Loucy (cell line): ENCODE measurements around the gene DLL4.

Experiments used
- H2AFZ ChIP-seq: fragments of 200-600 bp; sonication (generic); 2 replicates; pipeline ENCODE4 v1.6.0; 2016; ENCODE audit warnings: antibody characterized with exemption, mild to moderate bottlenecking, low read length, moderate library complexity
- H3F3A ChIP-seq: fragments of 200-600 bp; 2 replicates; pipeline ENCODE4 v1.6.0; 2016; ENCODE audit warnings: antibody characterized with exemption, low read depth, mild to moderate bottlenecking
- H3K27me3 ChIP-seq: fragments of 200-600 bp; sonication (generic); 2 replicates; pipeline ENCODE4 v1.6.1; 2014; ENCODE audit warnings: low read length, mild to moderate bottlenecking; ENCODE audit not compliant: insufficient read depth, poor library complexity, severe bottlenecking
- H3K36me3 ChIP-seq: fragments of 200-600 bp; sonication (generic); 2 replicates; pipeline ENCODE4 v1.6.1; 2016; ENCODE audit warnings: low read length; ENCODE audit not compliant: insufficient read depth
- H3K4me1 ChIP-seq: fragments of 200-600 bp; sonication (generic); 2 replicates; pipeline ENCODE4 v1.5.1; 2014; ENCODE audit warnings: low read length, mild to moderate bottlenecking; ENCODE audit not compliant: insufficient read depth, poor library complexity, severe bottlenecking
- H3K4me2 ChIP-seq: fragments of 200-600 bp; sonication (generic); 2 replicates; pipeline ENCODE4 v1.6.0; 2014; ENCODE audit warnings: antibody characterized with exemption, low read length, low read depth, mild to moderate bottlenecking; ENCODE audit not compliant: poor library complexity, severe bottlenecking
- H3K4me3 ChIP-seq: fragments of 200-600 bp; sonication (generic); 2 replicates; pipeline ENCODE4 v1.5.1; 2014; ENCODE audit warnings: low read length, mild to moderate bottlenecking, mixed read lengths; ENCODE audit not compliant: poor library complexity, severe bottlenecking
- H3K79me2 ChIP-seq: fragments of 200-600 bp; sonication (generic); 2 replicates; pipeline ENCODE4 v1.6.1; 2014; ENCODE audit warnings: low read length; ENCODE audit not compliant: insufficient read depth
- H3K9ac ChIP-seq: fragments of 200-600 bp; sonication (generic); 2 replicates; pipeline ENCODE4 v1.6.0; 2014; ENCODE audit warnings: mild to moderate bottlenecking, low read depth, low read length, moderate library complexity; ENCODE audit not compliant: poor library complexity, severe bottlenecking
- H3K9me2 ChIP-seq: fragments of 200-600 bp; sonication (generic); replicated peaks from 2 replicates; pipeline ENCODE4 v1.6.1; 2016; ENCODE audit warnings: low read depth, low read length, mixed read lengths
- H3K9me3 ChIP-seq: fragments of 200-600 bp; sonication (generic); 2 replicates; pipeline ENCODE4 v1.6.1; 2014; ENCODE audit warnings: mild to moderate bottlenecking, antibody characterized with exemption, low read length, low read depth; ENCODE audit not compliant: insufficient read depth
- H4K20me1 ChIP-seq: fragments of 200-600 bp; sonication (generic); 2 replicates; pipeline ENCODE4 v1.6.0; 2014; ENCODE audit warnings: antibody characterized with exemption, low read length, mild to moderate bottlenecking; ENCODE audit not compliant: insufficient read depth, poor library complexity, severe bottlenecking
- EZH2phosphoT487 ChIP-seq: fragments of 200-600 bp; IDR thresholded peaks from 2 replicates; pipeline ENCODE4 v1.6.1; 2018; ENCODE audit warnings: antibody characterized with exemption, mild to moderate bottlenecking, moderate library complexity, borderline replicate concordance
- TF ChIP-seq, protein P1 (sequence below): fragments of 200-600 bp; sonication (generic); conservative IDR thresholded peaks from 2 replicates; pipeline ENCODE4 v1.5.1; 2014; ENCODE audit warnings: mild to moderate bottlenecking, antibody characterized with exemption, low read length

DLL4 gene

DNA sequence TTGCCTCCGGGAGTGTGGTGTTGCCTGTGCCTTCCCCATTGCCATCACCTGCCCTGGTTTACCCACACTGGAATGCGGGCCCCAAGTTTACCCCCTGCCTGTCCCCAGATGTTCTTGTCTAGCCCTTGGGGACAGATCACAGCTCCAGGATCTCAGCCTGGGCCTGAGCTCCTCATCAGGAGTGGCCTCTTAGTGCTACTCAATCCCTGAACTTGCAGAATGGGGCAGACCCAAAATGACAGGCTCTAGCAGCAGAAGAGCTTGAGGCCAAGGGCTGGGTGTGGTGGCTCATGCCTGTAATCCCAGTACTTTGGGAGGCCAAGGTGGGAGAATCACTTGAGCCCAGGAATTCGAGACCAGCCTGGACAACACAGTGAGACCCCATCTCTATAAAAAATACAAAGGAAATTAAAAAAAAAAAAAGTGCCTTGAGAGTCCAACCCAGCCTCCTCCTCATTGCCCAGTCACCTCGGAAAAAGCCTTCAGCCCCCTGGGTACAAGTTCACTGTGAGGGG, 28.0 kb downstream of the DLL4 start:
- TF ChIP-seq, protein P1, sequence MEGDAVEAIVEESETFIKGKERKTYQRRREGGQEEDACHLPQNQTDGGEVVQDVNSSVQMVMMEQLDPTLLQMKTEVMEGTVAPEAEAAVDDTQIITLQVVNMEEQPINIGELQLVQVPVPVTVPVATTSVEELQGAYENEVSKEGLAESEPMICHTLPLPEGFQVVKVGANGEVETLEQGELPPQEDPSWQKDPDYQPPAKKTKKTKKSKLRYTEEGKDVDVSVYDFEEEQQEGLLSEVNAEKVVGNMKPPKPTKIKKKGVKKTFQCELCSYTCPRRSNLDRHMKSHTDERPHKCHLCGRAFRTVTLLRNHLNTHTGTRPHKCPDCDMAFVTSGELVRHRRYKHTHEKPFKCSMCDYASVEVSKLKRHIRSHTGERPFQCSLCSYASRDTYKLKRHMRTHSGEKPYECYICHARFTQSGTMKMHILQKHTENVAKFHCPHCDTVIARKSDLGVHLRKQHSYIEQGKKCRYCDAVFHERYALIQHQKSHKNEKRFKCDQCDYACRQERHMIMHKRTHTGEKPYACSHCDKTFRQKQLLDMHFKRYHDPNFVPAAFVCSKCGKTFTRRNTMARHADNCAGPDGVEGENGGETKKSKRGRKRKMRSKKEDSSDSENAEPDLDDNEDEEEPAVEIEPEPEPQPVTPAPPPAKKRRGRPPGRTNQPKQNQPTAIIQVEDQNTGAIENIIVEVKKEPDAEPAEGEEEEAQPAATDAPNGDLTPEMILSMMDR: no peak
- TF ChIP-seq EZH2phosphoT487: no peak
- Histone ChIP-seq H3K4me2 (no peak overlapping the region), H3F3A (no peaks in the 10 kb centered on the region), H3K9ac (no peak overlapping the region), H3K9me3 (no peaks in the 10 kb centered on the region), H3K4me1 (no peaks in the 10 kb centered on the region), H3K9me2 (no peaks in the 10 kb centered on the region), H3K27me3 (no peaks in the 10 kb centered on the region), H4K20me1 (no peaks in the 10 kb centered on the region), H3K36me3 (no peaks in the 10 kb centered on the region), H3K4me3 (no peak overlapping the region), H2AFZ (no peak overlapping the region), H3K79me2 (no peaks in the 10 kb centered on the region)

DNA sequence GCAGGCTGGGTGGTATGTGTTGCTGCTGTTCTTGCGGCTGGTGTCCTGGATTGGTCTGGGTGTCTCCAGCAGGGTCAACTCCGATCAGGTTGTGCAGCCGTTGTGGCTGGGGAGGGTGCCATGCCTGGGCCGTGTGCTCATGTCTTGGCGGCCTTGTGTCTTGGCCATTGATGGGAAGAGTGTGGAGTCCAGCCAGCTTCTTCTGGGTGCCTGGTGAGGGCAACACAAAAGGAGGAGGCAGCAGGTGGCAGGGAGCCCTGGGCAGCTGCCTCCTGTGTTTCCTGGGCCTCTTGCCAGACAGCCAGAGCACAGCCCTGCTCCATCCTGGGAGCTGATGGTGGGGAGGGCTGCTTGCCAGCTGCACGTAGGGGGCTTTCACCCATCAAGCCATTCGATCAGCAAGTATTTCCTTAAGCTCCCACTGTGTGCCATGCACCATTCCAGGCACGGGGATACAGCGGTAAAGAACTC, 28.5 kb downstream of the DLL4 start:
- H3K4me1 ChIP-seq: no peaks in the 10 kb centered on the region
- H3F3A ChIP-seq: no peaks in the 10 kb centered on the region
- H2AFZ ChIP-seq: no peak overlapping the region
- H3K4me3 ChIP-seq: no peak overlapping the region
- H3K9ac ChIP-seq: no peak overlapping the region
- H3K27me3 ChIP-seq: no peaks in the 10 kb centered on the region
- TF ChIP-seq, protein P1: no peak
- no peak for TF ChIP-seq EZH2phosphoT487
- H3K9me2 ChIP-seq: no peaks in the 10 kb centered on the region
- no peaks in the 10 kb centered on the region for H3K36me3 ChIP-seq
- no peaks in the 10 kb centered on the region for H4K20me1 ChIP-seq
- H3K9me3 ChIP-seq: no peaks in the 10 kb centered on the region
- H3K79me2 ChIP-seq: no peaks in the 10 kb centered on the region
- no peak overlapping the region for H3K4me2 ChIP-seq

DNA sequence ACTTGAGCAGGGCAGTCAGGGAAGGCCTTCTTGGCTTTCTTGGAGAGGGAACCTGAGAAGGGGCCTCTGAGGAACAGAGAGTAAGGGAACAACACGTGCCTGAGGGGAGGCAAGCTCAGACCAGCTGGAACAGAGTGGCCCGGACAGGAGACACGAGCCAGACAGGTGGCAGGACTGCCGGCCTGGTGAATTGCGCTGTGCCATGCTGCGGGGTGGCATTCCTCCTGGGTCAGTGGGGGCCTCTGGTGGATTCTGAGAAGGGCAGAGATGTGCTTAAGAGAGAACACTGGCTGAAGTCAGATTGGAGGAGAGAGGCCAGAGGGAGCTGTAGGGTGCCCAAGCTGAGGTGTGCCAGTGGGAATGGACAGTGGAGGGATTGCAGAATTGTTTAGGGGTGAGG, 29.0 kb downstream of the DLL4 start:
- Histone ChIP-seq H3K79me2 (no peaks in the 10 kb centered on the region), H3K4me2 (no peak overlapping the region), H3K9me2 (no peaks in the 10 kb centered on the region), H3K9me3 (no peaks in the 10 kb centered on the region), H3K4me1 (no peaks in the 10 kb centered on the region), H3K4me3 (no peak overlapping the region), H2AFZ (no peak overlapping the region), H3K27me3 (no peaks in the 10 kb centered on the region), H3F3A (no peaks in the 10 kb centered on the region), H4K20me1 (no peaks in the 10 kb centered on the region), H3K9ac (no peak overlapping the region), H3K36me3 (no peaks in the 10 kb centered on the region)
- TF ChIP-seq, protein P1: no peak
- TF ChIP-seq EZH2phosphoT487: no peak
